MCF 10A (cell line): Measurements from ENCODE around the gene PLXND1. TPM values are rescaled to one million over a fixed set of nuclear protein-coding genes. Genes with fewer than 3 reads are reported as not detected.

Experiments used
- BruUV-seq: library from RNA; stranded (reverse); fragments of 400-500 nt; replicated peaks from 2 replicates; lab custom pipeline; 2021; lab: Mats Ljungman, UMichigan
- CTCF ChIA-PET: fragments of 300-600 bp; sonication (Branson Sonifier 250); formaldehyde crosslinking; extraction: SDS; loops from one replicate; lab custom pipeline; 2021; ENCODE audit warnings: antibody characterized with exemption, inconsistent platforms; lab: Yijun Ruan, JAX
- POLR2A ChIA-PET: fragments of 300-600, 350-650 bp; sonication (Branson Sonifier 250); formaldehyde crosslinking; extraction: SDS; loops from one replicate; lab custom pipeline; 2020; ENCODE audit warnings: antibody characterized with exemption, inconsistent platforms; lab: Yijun Ruan, JAX
- DNase-seq: peaks from one replicate; pipeline ENCODE4 v3.0.0-alpha.2; 2018; ENCODE audit not compliant: unreplicated experiment
- H3K27ac Mint-ChIP-seq: one replicate; pipeline ENCODE4 v1.8.0; 2022; ENCODE audit warnings: mild to moderate bottlenecking, low read depth, mixed read lengths; ENCODE audit not compliant: unreplicated experiment
- H3K27me3 Mint-ChIP-seq: one replicate; pipeline ENCODE4 v1.8.0; 2022; ENCODE audit warnings: mixed read lengths; ENCODE audit not compliant: insufficient read depth, unreplicated experiment
- H3K36me3 Mint-ChIP-seq: one replicate; pipeline ENCODE4 v1.8.0; 2022; ENCODE audit warnings: mild to moderate bottlenecking, moderate library complexity, mixed read lengths; ENCODE audit not compliant: insufficient read depth, unreplicated experiment
- H3K4me1 Mint-ChIP-seq: one replicate; pipeline ENCODE4 v1.8.0; 2022; ENCODE audit warnings: mixed read lengths; ENCODE audit not compliant: insufficient read depth, unreplicated experiment
- H3K4me3 Mint-ChIP-seq: one replicate; pipeline ENCODE4 v1.8.0; 2022; ENCODE audit warnings: mild to moderate bottlenecking, moderate library complexity, mixed read lengths; ENCODE audit not compliant: unreplicated experiment
- H3K9me3 Mint-ChIP-seq: one replicate; pipeline ENCODE4 v1.8.0; 2022; ENCODE audit warnings: mixed read lengths; ENCODE audit not compliant: unreplicated experiment
- CTCF ChIP-seq: fragments of 200-600 bp; IDR thresholded peaks from one replicate; pipeline ENCODE4 v1.8.0; 2022; ENCODE audit warnings: antibody characterized with exemption, mild to moderate bottlenecking; ENCODE audit not compliant: unreplicated experiment
- intact Hi-C: fragments of 100-400 bp; cut with micrococcal nuclease; formaldehyde crosslinking; loops from 2 replicates; pipeline ENCODE4 v1.14.1; 2022
- total RNA-seq: library from RNA; stranded (reverse); gene quantifications from 2 replicates; pipeline ENCODE4 v1.2.3, GENCODE V29; 2022

The PLXND1 gene
- total RNA-seq, 1 experiment from 2014 or later = 5.6 TPM

- CTCF ChIA-PET = interaction anchor here (0.6 kb wide), 1 partner anchor 59 kb away, joined by 4 read pairs; no protein-coding TSS in a partner anchor
- no TSS peak for BruUV-seq
These were observed 62.5 kb downstream of the PLXND1 start for GRCh38 chr3:129543999-129544398.

GRCh38 chr3:129543156-129543790 is 63.2 kb downstream of the PLXND1 start, which contains the start of gene H1-8:
TSS of gene H1-8 (plus strand) at chr3:129543175. CDS start at chr3:129543219, 44 bp downstream.
- no TSS peak for BruUV-seq
- intact Hi-C loops = no loop called here
- CTCF ChIA-PET = interaction anchor here (0.6 kb wide), 1 partner anchor 60 kb away, joined by 4 read pairs; no protein-coding TSS in a partner anchor
- POLR2A ChIA-PET = no interaction called here
- Mint-ChIP-seq H3K4me1 (peaks cover 2% of the 10 kb centered on the region), H3K4me3 (no peak within 1 kb of the TSS), H3K27ac (no peak within 1 kb of the TSS), H3K9me3 (no peaks in the 10 kb centered on the region), H3K27me3 (no peaks in the 10 kb centered on the region), H3K36me3 (no peaks in the 10 kb centered on the region)
- no peak for TF ChIP-seq CTCF
- DNase-seq = no peak

More at GRCh38 chr3:129543999-129544398, 62.5 kb downstream of the PLXND1 start:
- H3K9me3 Mint-ChIP-seq = no peaks in the 10 kb centered on the region
- no peak for DNase-seq
- TF ChIP-seq CTCF = no peak
- POLR2A ChIA-PET = no interaction called here
- peaks cover 5% of the 10 kb centered on the region for H3K4me1 Mint-ChIP-seq
- H3K36me3 Mint-ChIP-seq = no peaks in the 10 kb centered on the region
- H3K27me3 Mint-ChIP-seq = no peaks in the 10 kb centered on the region
- intact Hi-C loops = no loop called here
- no peak overlapping the region for H3K27ac Mint-ChIP-seq
- H3K4me3 Mint-ChIP-seq = no peak overlapping the region

GRCh38 chr3:129542747-129543146 is 63.7 kb downstream of the PLXND1 start:
- ChIA-PET POLR2A (no interaction called here), CTCF (no interaction called here)
- no peaks in the 10 kb centered on the region for H3K36me3 Mint-ChIP-seq

More at GRCh38 chr3:129542747-129543146, 63.7 kb downstream of the PLXND1 start:
- Mint-ChIP-seq H3K27ac (no peak overlapping the region), H3K9me3 (no peaks in the 10 kb centered on the region), H3K4me3 (no peak overlapping the region), H3K4me1 (no peaks in the 10 kb centered on the region), H3K27me3 (no peaks in the 10 kb centered on the region)
- no TSS peak for BruUV-seq
- intact Hi-C loops = no loop called here
- DNase-seq = no peak
- TF ChIP-seq CTCF = no peak
